Loucy (cell line): ENCODE data around the gene ARHGAP26.
A peak's percentile ranks its signal among the peaks of the same experiment; 100 is the strongest.

Experiments
- H2AFZ ChIP-seq: fragments of 200-600 bp; sonication (generic); 2 replicates; pipeline ENCODE4 v1.6.0; 2016; ENCODE audit warnings: antibody characterized with exemption, mild to moderate bottlenecking, low read length, moderate library complexity
- H3F3A ChIP-seq: fragments of 200-600 bp; 2 replicates; pipeline ENCODE4 v1.6.0; 2016; ENCODE audit warnings: antibody characterized with exemption, low read depth, mild to moderate bottlenecking
- H3K27me3 ChIP-seq: fragments of 200-600 bp; sonication (generic); 2 replicates; pipeline ENCODE4 v1.6.1; 2014; ENCODE audit warnings: low read length, mild to moderate bottlenecking; ENCODE audit not compliant: insufficient read depth, poor library complexity, severe bottlenecking
- H3K36me3 ChIP-seq: fragments of 200-600 bp; sonication (generic); 2 replicates; pipeline ENCODE4 v1.6.1; 2016; ENCODE audit warnings: low read length; ENCODE audit not compliant: insufficient read depth
- H3K4me1 ChIP-seq: fragments of 200-600 bp; sonication (generic); 2 replicates; pipeline ENCODE4 v1.5.1; 2014; ENCODE audit warnings: low read length, mild to moderate bottlenecking; ENCODE audit not compliant: insufficient read depth, poor library complexity, severe bottlenecking
- H3K4me2 ChIP-seq: fragments of 200-600 bp; sonication (generic); 2 replicates; pipeline ENCODE4 v1.6.0; 2014; ENCODE audit warnings: antibody characterized with exemption, low read length, low read depth, mild to moderate bottlenecking; ENCODE audit not compliant: poor library complexity, severe bottlenecking
- H3K4me3 ChIP-seq: fragments of 200-600 bp; sonication (generic); 2 replicates; pipeline ENCODE4 v1.5.1; 2014; ENCODE audit warnings: low read length, mild to moderate bottlenecking, mixed read lengths; ENCODE audit not compliant: poor library complexity, severe bottlenecking
- H3K79me2 ChIP-seq: fragments of 200-600 bp; sonication (generic); 2 replicates; pipeline ENCODE4 v1.6.1; 2014; ENCODE audit warnings: low read length; ENCODE audit not compliant: insufficient read depth
- H3K9ac ChIP-seq: fragments of 200-600 bp; sonication (generic); 2 replicates; pipeline ENCODE4 v1.6.0; 2014; ENCODE audit warnings: mild to moderate bottlenecking, low read depth, low read length, moderate library complexity; ENCODE audit not compliant: poor library complexity, severe bottlenecking
- H3K9me2 ChIP-seq: fragments of 200-600 bp; sonication (generic); replicated peaks from 2 replicates; pipeline ENCODE4 v1.6.1; 2016; ENCODE audit warnings: low read depth, low read length, mixed read lengths
- H3K9me3 ChIP-seq: fragments of 200-600 bp; sonication (generic); 2 replicates; pipeline ENCODE4 v1.6.1; 2014; ENCODE audit warnings: mild to moderate bottlenecking, antibody characterized with exemption, low read length, low read depth; ENCODE audit not compliant: insufficient read depth
- H4K20me1 ChIP-seq: fragments of 200-600 bp; sonication (generic); 2 replicates; pipeline ENCODE4 v1.6.0; 2014; ENCODE audit warnings: antibody characterized with exemption, low read length, mild to moderate bottlenecking; ENCODE audit not compliant: insufficient read depth, poor library complexity, severe bottlenecking
- CTCF ChIP-seq: fragments of 200-600 bp; sonication (generic); conservative IDR thresholded peaks from 2 replicates; pipeline ENCODE4 v1.5.1; 2014; ENCODE audit warnings: mild to moderate bottlenecking, antibody characterized with exemption, low read length
- EZH2phosphoT487 ChIP-seq: fragments of 200-600 bp; IDR thresholded peaks from 2 replicates; pipeline ENCODE4 v1.6.1; 2018; ENCODE audit warnings: antibody characterized with exemption, mild to moderate bottlenecking, moderate library complexity, borderline replicate concordance

ARHGAP26 gene

GRCh38 chr5:143013176-143013891 lies 243.2 kb downstream of the ARHGAP26 start:
- no peak overlapping the region for H3K9ac ChIP-seq
- H3F3A ChIP-seq, result no peaks in the 10 kb centered on the region
- no peaks in the 10 kb centered on the region for H3K79me2 ChIP-seq
- no peak overlapping the region for H3K4me2 ChIP-seq
- no peak for TF ChIP-seq EZH2phosphoT487
- no peak for TF ChIP-seq CTCF
- H3K4me3 ChIP-seq, result no peak overlapping the region
- peaks cover 4% of the 10 kb centered on the region for H3K4me1 ChIP-seq
- H3K9me3 ChIP-seq, result no peaks in the 10 kb centered on the region; the same call in 1 of the 2 replicates
- H3K9me2 ChIP-seq, result no peaks in the 10 kb centered on the region
- peaks cover 6% of the 10 kb centered on the region; the same call in 1 of the 2 replicates for H3K36me3 ChIP-seq
- H2AFZ ChIP-seq, result no peak overlapping the region
- no peaks in the 10 kb centered on the region for H4K20me1 ChIP-seq
- no peaks in the 10 kb centered on the region for H3K27me3 ChIP-seq

- Histone ChIP-seq H3K9me2 (no peaks in the 10 kb centered on the region), H3K4me1 (peaks cover under 1% of the 10 kb centered on the region), H3K36me3 (peaks cover 6% of the 10 kb centered on the region; the same call in 1 of the 2 replicates), H2AFZ (no peak overlapping the region), H3K9me3 (no peaks in the 10 kb centered on the region; the same call in 1 of the 2 replicates), H3F3A (no peaks in the 10 kb centered on the region), H3K4me3 (no peak overlapping the region), H4K20me1 (no peaks in the 10 kb centered on the region), H3K4me2 (no peak overlapping the region), H3K27me3 (no peaks in the 10 kb centered on the region), H3K9ac (no peak overlapping the region), H3K79me2 (no peaks in the 10 kb centered on the region)
- TF ChIP-seq EZH2phosphoT487 (no peak), CTCF (peak; percentile 91)
These were observed 244.0 kb downstream of the ARHGAP26 start for GRCh38 chr5:143014017-143014651.

- Histone ChIP-seq H3F3A (no peaks in the 10 kb centered on the region), H3K9me2 (no peaks in the 10 kb centered on the region), H3K9me3 (no peaks in the 10 kb centered on the region; the same call in 1 of the 2 replicates), H3K4me1 (no peaks in the 10 kb centered on the region), H3K27me3 (no peaks in the 10 kb centered on the region), H3K79me2 (no peaks in the 10 kb centered on the region), H3K4me2 (no peak overlapping the region), H3K36me3 (peaks cover 6% of the 10 kb centered on the region; the same call in 1 of the 2 replicates), H3K4me3 (no peak overlapping the region), H4K20me1 (no peaks in the 10 kb centered on the region), H3K9ac (no peak overlapping the region), H2AFZ (no peak overlapping the region)
- TF ChIP-seq EZH2phosphoT487 (no peak), CTCF (peak; percentile 90)
These were observed 246.8 kb downstream of the ARHGAP26 start for GRCh38 chr5:143016777-143017516.
